WTC11 (cell line): ENCODE measurements around the gene SGMS1. TPM values are rescaled to one million over a fixed set of nuclear protein-coding genes. Genes with fewer than 3 reads are reported as not detected.

Experiments
- ATAC-seq: fragments of 200-7000 bp; cut with Tn5 transposase; 2 replicates; pipeline ENCODE4 v1.10.0; 2021; ENCODE audit warnings: mild to moderate bottlenecking, moderate library complexity
- CTCF ChIA-PET: fragments of 300-600 bp; sonication (Branson Sonifier 250); formaldehyde crosslinking; loops from one replicate; lab custom pipeline; 2021; ENCODE audit warnings: antibody characterized with exemption; lab: Charles Lee
- POLR2A ChIA-PET: fragments of 350-600 bp; sonication (Branson Sonifier 250); formaldehyde crosslinking; loops from one replicate; lab custom pipeline; 2021; ENCODE audit warnings: antibody characterized with exemption; lab: Charles Lee
- DNase-seq: peaks from one replicate; pipeline ENCODE4 v3.0.0; 2021; ENCODE audit warnings: low spot score
- H3K27ac Mint-ChIP-seq: 2 replicates; pipeline ENCODE4 v1.8.0; 2021; ENCODE audit warnings: mixed read lengths
- H3K27me3 Mint-ChIP-seq: 2 replicates; pipeline ENCODE4 v1.8.0; 2021; ENCODE audit warnings: low read depth, mild to moderate bottlenecking, moderate library complexity, mixed read lengths
- H3K36me3 Mint-ChIP-seq: 2 replicates; pipeline ENCODE4 v1.8.0; 2021; ENCODE audit warnings: mixed read lengths
- H3K4me1 Mint-ChIP-seq: 2 replicates; pipeline ENCODE4 v1.8.0; 2022; ENCODE audit warnings: mixed read lengths
- H3K4me3 Mint-ChIP-seq: 2 replicates; pipeline ENCODE4 v1.8.0; 2021; ENCODE audit warnings: mild to moderate bottlenecking, moderate library complexity, mixed read lengths
- H3K9me3 Mint-ChIP-seq: 2 replicates; pipeline ENCODE4 v1.8.0; 2021; ENCODE audit warnings: mixed read lengths
- ARID4B ChIP-seq: sonication (generic); formaldehyde crosslinking; IDR thresholded peaks from 2 replicates; pipeline ENCODE4 v1.8.0; 2023; ENCODE audit warnings: missing genetic modification reagents, mild to moderate bottlenecking, borderline replicate concordance
- ATF1 ChIP-seq: sonication (generic); formaldehyde crosslinking; IDR thresholded peaks from 2 replicates; pipeline ENCODE4 v1.8.1; 2023; ENCODE audit warnings: mild to moderate bottlenecking, moderate library complexity, missing genetic modification reagents
- CBFB ChIP-seq: sonication (generic); formaldehyde crosslinking; IDR thresholded peaks from 2 replicates; pipeline ENCODE4 v1.8.1; 2022; ENCODE audit warnings: mild to moderate bottlenecking, low read depth, missing genetic modification reagents
- CREB1 ChIP-seq: sonication (generic); formaldehyde crosslinking; IDR thresholded peaks from 2 replicates; pipeline ENCODE4 v1.8.0; 2023; ENCODE audit warnings: mild to moderate bottlenecking, missing genetic modification reagents
- CTCF ChIP-seq: fragments of 200-600 bp; IDR thresholded peaks from 2 replicates; pipeline ENCODE4 v1.8.0; 2022; ENCODE audit warnings: antibody characterized with exemption
- E2F4 ChIP-seq: sonication (generic); formaldehyde crosslinking; IDR thresholded peaks from 2 replicates; pipeline ENCODE4 v1.8.1; 2022; ENCODE audit warnings: low read depth, mild to moderate bottlenecking, moderate library complexity, missing genetic modification reagents, borderline replicate concordance
- EMX1 ChIP-seq: fragments of 250-450 bp; sonication (Bioruptor Pico); IDR thresholded peaks from 2 replicates; pipeline ENCODE4 v1.8.0; 2021; ENCODE audit warnings: mild to moderate bottlenecking
- HMGXB4 ChIP-seq: sonication (generic); formaldehyde crosslinking; IDR thresholded peaks from 2 replicates; pipeline ENCODE4 v1.8.1; 2023; ENCODE audit warnings: mild to moderate bottlenecking, moderate library complexity, missing genetic modification reagents
- IRF1 ChIP-seq: sonication (generic); formaldehyde crosslinking; IDR thresholded peaks from 2 replicates; pipeline ENCODE4 v1.8.0; 2023; ENCODE audit warnings: missing genetic modification reagents
- IRF2 ChIP-seq: sonication (generic); formaldehyde crosslinking; IDR thresholded peaks from 2 replicates; pipeline ENCODE4 v1.8.0; 2022; ENCODE audit warnings: low read depth, missing genetic modification reagents, borderline replicate concordance
- MYBL2 ChIP-seq: sonication (generic); formaldehyde crosslinking; IDR thresholded peaks from 2 replicates; pipeline ENCODE4 v1.8.1; 2023; ENCODE audit warnings: mild to moderate bottlenecking, moderate library complexity, missing genetic modification reagents
- OVOL2 ChIP-seq: fragments of 250-450 bp; sonication (Bioruptor Pico); IDR thresholded peaks from 2 replicates; pipeline ENCODE4 v1.9.0; 2021; ENCODE audit warnings: mild to moderate bottlenecking, borderline replicate concordance
- PRRX2 ChIP-seq: fragments of 250-450 bp; sonication (Bioruptor Pico); IDR thresholded peaks from 2 replicates; pipeline ENCODE4 v1.8.0; 2021; ENCODE audit warnings: mild to moderate bottlenecking
- TEAD1 ChIP-seq: sonication (generic); formaldehyde crosslinking; IDR thresholded peaks from 2 replicates; pipeline ENCODE4 v1.8.0; 2022; ENCODE audit warnings: mild to moderate bottlenecking, missing genetic modification reagents
- ZMAT4 ChIP-seq: fragments of 250-450 bp; sonication (Bioruptor Pico); IDR thresholded peaks from 2 replicates; pipeline ENCODE4 v1.9.0; 2021; ENCODE audit warnings: mild to moderate bottlenecking
- ZNF281 ChIP-seq: sonication (generic); formaldehyde crosslinking; IDR thresholded peaks from 2 replicates; pipeline ENCODE4 v1.8.0; 2023; ENCODE audit warnings: mild to moderate bottlenecking, missing genetic modification reagents
- ZNF532 ChIP-seq: fragments of 250-450 bp; sonication (Bioruptor Pico); IDR thresholded peaks from 2 replicates; pipeline ENCODE4 v1.9.0; 2021; ENCODE audit warnings: mild to moderate bottlenecking, borderline replicate concordance
- total RNA-seq: library from RNA; stranded (reverse); gene quantifications from 3 replicates; pipeline ENCODE4 v1.2.3, GENCODE V29; 2021

Gene SGMS1
- total RNA-seq, 1 experiment from 2014 or later: 13.2 TPM

GRCh38 chr10:50545846-50546245 lies 77.9 kb downstream of the SGMS1 start:
- Mint-ChIP-seq H3K4me3 (no peak overlapping the region), H3K36me3 (peaks cover 9% of the 10 kb centered on the region; the same call in 1 of the 2 replicates), H3K9me3 (peaks cover 29% of the 10 kb centered on the region), H3K27ac (no peak overlapping the region), H3K4me1 (peaks cover 46% of the 10 kb centered on the region), H3K27me3 (no peaks in the 10 kb centered on the region)
- ChIA-PET POLR2A (no interaction called here), CTCF (no interaction called here)
- no peak for TF ChIP-seq CBFB (CRISPR knock-in tag)
- no peak for TF ChIP-seq EMX1
- TF ChIP-seq CTCF: no peak
- TF ChIP-seq E2F4: no peak
- no peak for TF ChIP-seq ATF1 (CRISPR knock-in tag)
- TF ChIP-seq OVOL2 (CRISPR knock-in tag): no peak
- no peak for TF ChIP-seq ZNF281 (CRISPR knock-in tag)
- TF ChIP-seq TEAD1 (CRISPR knock-in tag): no peak
- ATAC-seq: no peak
- DNase-seq: no peak

- no peak overlapping the region for H3K27ac Mint-ChIP-seq
- ChIA-PET CTCF (interaction anchor here (0.9 to 1.0 kb wide), 2 partner anchors 8 to 177 kb away, joined by 3 to 4 read pairs; no protein-coding TSS in a partner anchor), POLR2A (no interaction called here)
- peaks cover 9% of the 10 kb centered on the region; the same call in 1 of the 2 replicates for H3K36me3 Mint-ChIP-seq
- H3K27me3 Mint-ChIP-seq: no peaks in the 10 kb centered on the region
- DNase-seq (no peak), ATAC-seq (no peak)
- H3K9me3 Mint-ChIP-seq: peaks cover 29% of the 10 kb centered on the region
- no peak overlapping the region for H3K4me3 Mint-ChIP-seq
- peaks cover 37% of the 10 kb centered on the region for H3K4me1 Mint-ChIP-seq
- TF ChIP-seq ARID4B (no peak), PRRX2 (CRISPR knock-in tag) (no peak), IRF2 (CRISPR knock-in tag) (no peak), CREB1 (CRISPR knock-in tag) (no peak), ZMAT4 (CRISPR knock-in tag) (no peak), IRF1 (no peak), HMGXB4 (CRISPR knock-in tag) (no peak), MYBL2 (CRISPR knock-in tag) (no peak), ZNF532 (CRISPR knock-in tag) (no peak)
These were observed 78.8 kb downstream of the SGMS1 start for GRCh38 chr10:50544857-50545429.
